Measurements from ENCODE around the gene DUSP10.

DNA sequence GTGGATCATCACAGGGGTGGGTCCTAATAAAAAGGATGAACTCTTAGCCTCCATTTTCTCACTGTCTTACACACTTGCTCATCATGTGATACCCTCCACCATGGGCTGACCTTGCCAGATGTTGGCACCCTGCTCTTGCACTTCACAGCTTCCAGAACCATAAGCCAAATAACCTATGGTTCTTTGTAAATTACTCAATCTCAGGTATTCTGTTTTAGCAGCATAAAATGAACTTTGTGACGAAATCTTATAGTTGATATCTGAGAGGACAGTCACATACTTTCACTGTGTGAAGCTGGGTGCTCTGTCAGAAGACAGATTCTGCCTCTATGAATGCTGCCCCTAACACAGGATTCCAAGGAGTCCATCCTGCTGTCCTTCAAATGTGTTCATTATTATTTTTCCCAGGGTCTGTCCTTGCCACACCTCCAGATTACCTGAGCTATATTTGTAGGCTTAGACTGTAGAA lies 13.8 kb downstream of the DUSP10 start:
- TF ChIP-seq CTCF (IDR thresholded peaks at IDR 0.05) = no peak
- no peak for TF ChIP-seq POLR2AphosphoS5 (IDR thresholded peaks at IDR 0.05; ENCODE audit: insufficient read depth in 1 of 2, low read depth in 1 of 2)

Data from vagina (tissue), 2 donors.